Osteocyte (in vitro differentiated cells): ENCODE measurements around the gene NBPF6. TPM values are rescaled to one million over a fixed set of nuclear protein-coding genes. Genes with fewer than 3 reads are reported as not detected.
"Not testable (repeated sequence)": the region's sequence is repeated elsewhere in the genome, so short reads cannot be mapped to it uniquely, and the experiment has no call there.

Experiments
- DNase-seq: peaks from one replicate; pipeline ENCODE4 v3.0.0; 2021; ENCODE audit warnings: mixed read lengths; ENCODE audit not compliant: unreplicated experiment; ENCODE audit errors: extremely low spot score
- H3K27ac Mint-ChIP-seq: one replicate; pipeline ENCODE4 v1.8.0; 2021; ENCODE audit warnings: mild to moderate bottlenecking, mixed read lengths; ENCODE audit not compliant: unreplicated experiment
- H3K27me3 Mint-ChIP-seq: one replicate; pipeline ENCODE4 v1.8.0; 2021; ENCODE audit warnings: mixed read lengths; ENCODE audit not compliant: unreplicated experiment
- H3K36me3 Mint-ChIP-seq: one replicate; pipeline ENCODE4 v1.8.0; 2021; ENCODE audit warnings: mixed read lengths; ENCODE audit not compliant: unreplicated experiment
- H3K4me1 Mint-ChIP-seq: one replicate; pipeline ENCODE4 v1.8.0; 2021; ENCODE audit warnings: mixed read lengths; ENCODE audit not compliant: unreplicated experiment
- H3K4me3 Mint-ChIP-seq: one replicate; pipeline ENCODE4 v1.8.0; 2021; ENCODE audit warnings: mild to moderate bottlenecking, moderate library complexity, mixed read lengths; ENCODE audit not compliant: unreplicated experiment
- H3K9me3 Mint-ChIP-seq: one replicate; pipeline ENCODE4 v1.8.0; 2021; ENCODE audit warnings: mixed read lengths; ENCODE audit not compliant: unreplicated experiment
- long read RNA-seq: library from polyadenylated mRNA; unstranded; transcript quantifications from one replicate; pipeline ENCODE4 v2.0.0, GENCODE V29; 2021
- total RNA-seq: library from RNA; stranded (reverse); gene quantifications from 2 replicates; pipeline ENCODE4 v1.2.1, GENCODE V29; 2021

The NBPF6 gene, protein sequence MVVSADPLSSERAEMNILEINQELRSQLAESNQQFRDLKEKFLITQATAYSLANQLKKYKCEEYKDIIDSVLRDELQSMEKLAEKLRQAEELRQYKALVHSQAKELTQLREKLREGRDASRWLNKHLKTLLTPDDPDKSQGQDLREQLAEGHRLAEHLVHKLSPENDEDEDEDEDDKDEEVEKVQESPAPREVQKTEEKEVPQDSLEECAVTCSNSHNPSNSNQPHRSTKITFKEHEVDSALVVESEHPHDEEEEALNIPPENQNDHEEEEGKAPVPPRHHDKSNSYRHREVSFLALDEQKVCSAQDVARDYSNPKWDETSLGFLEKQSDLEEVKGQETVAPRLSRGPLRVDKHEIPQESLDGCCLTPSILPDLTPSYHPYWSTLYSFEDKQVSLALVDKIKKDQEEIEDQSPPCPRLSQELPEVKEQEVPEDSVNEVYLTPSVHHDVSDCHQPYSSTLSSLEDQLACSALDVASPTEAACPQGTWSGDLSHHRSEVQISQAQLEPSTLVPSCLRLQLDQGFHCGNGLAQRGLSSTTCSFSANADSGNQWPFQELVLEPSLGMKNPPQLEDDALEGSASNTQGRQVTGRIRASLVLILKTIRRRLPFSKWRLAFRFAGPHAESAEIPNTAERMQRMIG
- not detected in 2 replicates for total RNA-seq
- long read RNA-seq: 0 reads

DNA sequence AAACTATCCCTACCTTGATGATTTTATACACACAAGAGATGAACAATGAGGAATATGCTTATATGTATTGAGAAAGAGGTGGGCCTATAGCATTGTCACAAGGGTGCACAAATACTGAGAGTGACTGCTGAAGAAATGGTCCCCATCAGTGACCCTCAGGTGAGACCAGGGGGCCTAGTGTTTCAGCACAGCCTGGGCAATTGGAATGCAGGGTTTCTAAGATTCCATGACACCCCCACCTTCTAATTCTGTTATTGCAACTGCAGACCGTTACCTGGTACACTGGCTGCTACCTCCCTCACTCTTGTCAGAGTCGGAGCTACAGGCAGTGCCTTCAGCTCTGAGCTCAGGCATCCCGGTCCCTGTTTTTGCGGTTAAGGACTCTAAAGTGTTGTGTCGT, at the start of gene NBPF6:
TSS of gene NBPF6 (plus strand) at position 301 of the 400 bp plus-strand sequence. CDS start 259 bp downstream, outside the sequence.
- H3K9me3 Mint-ChIP-seq, H3K27me3 Mint-ChIP-seq, H3K27ac Mint-ChIP-seq, H3K4me3 Mint-ChIP-seq, H3K36me3 Mint-ChIP-seq, DNase-seq, H3K4me1 Mint-ChIP-seq: not testable (repeated sequence)

DNA sequence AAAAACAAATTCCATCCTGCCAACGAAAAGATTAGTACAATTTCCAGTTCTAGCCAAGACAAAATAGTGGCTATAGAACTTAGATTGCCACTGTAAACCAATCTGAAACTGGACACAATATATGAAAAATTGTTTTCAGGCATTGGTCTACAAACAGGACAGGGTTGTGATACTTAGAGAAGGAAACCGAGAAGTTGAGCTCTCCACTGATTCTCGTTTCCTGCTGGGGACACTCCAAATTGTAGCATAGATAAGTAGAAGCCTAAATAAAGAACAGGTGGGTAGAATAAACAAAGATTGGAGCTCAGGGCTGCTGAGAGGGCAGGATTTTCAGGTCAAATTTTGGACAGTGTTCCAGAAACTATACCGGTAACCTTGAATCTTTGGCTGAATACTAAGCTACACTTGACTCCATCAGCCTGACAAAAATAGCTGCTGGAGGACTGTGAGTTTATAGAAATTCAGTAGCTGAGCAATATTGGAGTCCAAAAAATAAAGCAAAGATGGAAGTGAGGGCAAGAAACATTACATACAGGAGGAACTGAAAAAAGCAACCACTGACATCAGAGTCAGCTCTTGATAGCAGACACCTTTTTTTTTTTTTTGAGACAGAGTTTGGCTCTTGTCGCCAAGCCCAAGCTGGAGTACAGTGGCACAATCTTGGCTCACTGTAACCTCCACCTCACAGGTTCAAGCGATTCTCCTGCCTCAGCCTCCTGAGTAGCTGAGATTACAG, 38.9 kb upstream of the NBPF6 start:
- not testable (repeated sequence) for H3K4me3 Mint-ChIP-seq, DNase-seq, H3K27ac Mint-ChIP-seq, H3K9me3 Mint-ChIP-seq, H3K36me3 Mint-ChIP-seq, H3K27me3 Mint-ChIP-seq, H3K4me1 Mint-ChIP-seq

DNA sequence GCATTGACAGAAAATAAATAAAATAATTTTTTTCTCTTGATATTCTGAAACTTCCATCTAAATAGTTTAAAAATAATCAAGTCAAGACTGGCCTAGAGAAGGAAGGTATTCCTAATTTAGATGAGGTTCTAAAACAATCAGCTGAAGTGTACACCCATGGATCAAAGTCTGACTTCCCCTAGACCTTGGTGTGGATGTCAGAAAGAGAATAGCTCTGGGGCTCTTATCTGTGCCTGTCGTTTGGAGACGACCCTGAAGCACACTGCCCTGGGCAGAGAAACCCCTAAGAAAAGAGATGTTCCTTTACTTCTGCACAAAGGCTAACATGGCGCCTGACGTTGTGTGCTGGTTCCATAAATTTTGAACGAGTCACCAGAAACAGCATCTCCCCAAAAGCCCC, 30.0 kb upstream of the NBPF6 start:
- not testable (repeated sequence) for H3K36me3 Mint-ChIP-seq, H3K4me3 Mint-ChIP-seq, DNase-seq, H3K4me1 Mint-ChIP-seq, H3K9me3 Mint-ChIP-seq, H3K27ac Mint-ChIP-seq, H3K27me3 Mint-ChIP-seq

DNA sequence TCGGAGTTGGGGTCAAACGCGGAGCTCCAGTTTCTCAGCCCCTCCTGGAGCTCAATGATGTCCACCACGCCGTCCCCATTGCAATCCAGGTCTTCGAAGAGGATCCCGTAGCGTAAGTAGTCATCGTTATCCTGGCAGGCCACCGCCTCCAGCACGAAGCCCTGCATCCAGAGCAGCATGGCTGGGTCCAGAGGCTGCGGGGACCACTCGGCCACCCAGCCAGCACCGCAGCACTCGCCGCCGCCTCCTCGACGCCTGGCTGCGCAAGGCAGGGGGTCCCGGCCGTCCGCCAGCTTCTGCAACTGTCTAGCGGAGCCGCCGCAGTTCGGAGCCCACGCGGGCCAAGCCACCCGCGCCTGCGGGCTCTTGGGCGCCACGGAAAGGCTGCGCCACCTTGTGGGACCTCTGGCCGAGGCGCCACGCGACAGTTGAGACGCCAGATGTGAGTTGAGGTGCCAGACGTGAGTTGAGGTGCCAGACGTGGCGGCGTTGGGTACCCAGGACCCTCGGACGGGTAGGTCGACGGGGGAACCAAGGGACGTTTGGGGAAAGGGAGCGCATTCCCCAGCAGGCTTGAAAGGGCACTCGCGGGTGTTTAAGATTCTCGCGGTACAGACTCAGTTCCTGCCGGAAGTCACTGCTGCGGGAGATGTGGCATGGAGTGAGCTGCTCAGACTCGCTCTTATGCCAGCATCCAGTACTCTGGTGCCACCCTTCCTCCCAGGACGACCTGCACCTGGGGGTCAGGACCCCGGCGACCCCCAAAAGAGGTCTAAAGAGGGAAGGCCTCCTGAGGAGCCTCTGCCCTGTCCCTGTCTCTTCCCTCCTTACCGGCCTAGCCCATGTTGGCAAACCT, 28.9 kb upstream of the NBPF6 start:
- not testable (repeated sequence) for H3K27ac Mint-ChIP-seq, H3K4me1 Mint-ChIP-seq, H3K4me3 Mint-ChIP-seq, H3K36me3 Mint-ChIP-seq, H3K9me3 Mint-ChIP-seq, H3K27me3 Mint-ChIP-seq, DNase-seq

DNA sequence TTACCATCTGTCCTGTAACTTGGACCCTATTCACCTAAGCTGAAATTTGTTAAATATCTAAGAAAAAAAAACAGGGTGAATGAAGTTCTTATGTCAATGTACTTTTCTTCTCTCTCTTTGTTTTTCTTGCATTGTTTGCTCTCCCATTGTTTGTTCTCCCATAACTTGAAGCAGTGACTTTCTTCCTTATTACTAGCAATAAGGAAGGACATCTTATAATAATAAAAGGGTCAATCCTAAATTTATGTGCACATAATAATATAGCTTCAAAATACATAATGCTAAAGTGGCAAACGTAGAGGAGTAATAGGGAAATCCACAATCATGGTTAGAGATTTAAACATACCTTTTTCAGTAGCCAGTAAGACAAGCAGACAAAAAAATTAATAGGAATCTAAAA, 23.3 kb upstream of the NBPF6 start:
- H3K9me3 Mint-ChIP-seq, H3K27me3 Mint-ChIP-seq, H3K27ac Mint-ChIP-seq, DNase-seq, H3K4me1 Mint-ChIP-seq, H3K4me3 Mint-ChIP-seq, H3K36me3 Mint-ChIP-seq: not testable (repeated sequence)

DNA sequence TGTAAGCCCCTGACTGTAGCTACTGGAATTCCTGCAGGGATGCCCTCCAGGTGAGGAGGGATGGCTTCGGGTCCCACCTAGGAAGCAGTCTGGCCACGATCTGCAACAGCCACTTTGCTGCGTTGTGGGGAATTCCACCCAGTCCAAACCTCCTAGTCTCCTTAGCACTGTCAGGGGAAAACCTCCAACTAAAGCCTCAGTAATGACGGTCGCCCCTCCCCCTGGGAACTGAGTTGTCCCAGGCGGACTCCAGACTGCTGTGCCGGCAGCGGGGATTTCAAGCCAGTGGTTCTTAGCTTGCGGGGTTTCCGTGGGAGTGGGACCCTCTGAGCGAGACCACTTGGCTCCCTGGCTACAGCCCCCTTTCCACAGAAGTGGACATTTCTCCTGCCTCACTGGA, 18.1 kb upstream of the NBPF6 start:
- H3K9me3 Mint-ChIP-seq, H3K4me1 Mint-ChIP-seq, DNase-seq, H3K36me3 Mint-ChIP-seq, H3K27ac Mint-ChIP-seq, H3K4me3 Mint-ChIP-seq, H3K27me3 Mint-ChIP-seq: not testable (repeated sequence)

DNA sequence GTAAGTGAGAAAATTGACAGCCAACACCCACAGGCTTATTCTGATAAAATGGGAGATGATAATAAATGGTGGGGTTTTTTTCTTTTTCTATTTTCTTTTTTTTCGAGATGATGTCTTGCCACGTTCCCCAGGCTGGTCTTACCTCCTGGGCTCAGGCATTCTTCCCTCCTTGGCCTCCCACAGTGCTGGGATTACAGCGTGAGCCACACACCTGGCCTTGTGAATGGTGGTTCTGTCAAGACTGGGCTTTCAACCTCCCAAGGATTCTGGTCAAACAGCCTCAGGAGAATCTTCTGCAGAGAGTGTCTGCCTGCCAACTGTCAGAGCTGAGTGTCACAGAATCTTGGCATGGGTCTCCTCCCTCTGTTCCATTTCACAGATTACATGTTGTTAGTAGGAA, 16.7 kb upstream of the NBPF6 start:
- DNase-seq, H3K4me1 Mint-ChIP-seq, H3K9me3 Mint-ChIP-seq, H3K27me3 Mint-ChIP-seq, H3K36me3 Mint-ChIP-seq, H3K27ac Mint-ChIP-seq, H3K4me3 Mint-ChIP-seq: not testable (repeated sequence)

DNA sequence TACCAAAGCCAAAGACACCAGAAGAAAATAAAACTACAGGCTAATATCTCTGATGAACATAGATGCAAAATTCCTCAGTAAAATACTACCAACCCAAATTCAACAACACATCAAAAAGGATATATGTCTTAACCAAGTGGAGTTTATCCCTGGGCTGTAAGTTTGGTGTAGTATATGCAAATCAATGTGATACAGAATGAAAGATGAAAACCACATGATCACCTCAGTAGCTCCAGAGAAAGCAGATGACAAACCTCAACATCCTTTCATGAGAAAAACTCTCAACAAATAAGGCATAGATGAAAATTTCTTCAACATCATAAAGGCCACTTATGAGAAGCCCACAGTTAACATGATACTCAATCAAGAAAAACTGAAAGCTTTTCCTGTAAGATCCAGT, 11.6 kb upstream of the NBPF6 start:
- DNase-seq, H3K27ac Mint-ChIP-seq, H3K9me3 Mint-ChIP-seq, H3K27me3 Mint-ChIP-seq, H3K36me3 Mint-ChIP-seq, H3K4me1 Mint-ChIP-seq, H3K4me3 Mint-ChIP-seq: not testable (repeated sequence)

DNA sequence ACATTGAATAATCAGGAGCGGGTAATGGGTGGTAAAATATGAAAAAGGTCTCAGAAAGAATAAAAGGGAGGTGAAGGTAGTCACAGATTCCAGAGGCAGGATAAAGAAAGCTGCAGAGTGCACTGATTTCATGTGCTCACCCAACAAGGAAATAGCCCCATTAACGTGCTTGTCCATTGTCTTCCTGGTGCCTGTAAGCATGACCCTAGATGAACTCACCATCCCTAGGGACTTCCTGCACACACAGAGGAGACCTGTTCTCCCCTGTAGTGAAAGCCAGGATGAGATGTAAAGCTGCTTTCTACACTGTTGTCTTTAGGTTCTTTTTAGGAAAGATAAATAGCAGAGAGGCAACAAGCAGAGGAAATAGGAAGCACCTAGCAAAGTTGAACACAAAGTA, 4.4 kb downstream of the NBPF6 start:
- DNase-seq, H3K9me3 Mint-ChIP-seq: not testable (repeated sequence)

DNA sequence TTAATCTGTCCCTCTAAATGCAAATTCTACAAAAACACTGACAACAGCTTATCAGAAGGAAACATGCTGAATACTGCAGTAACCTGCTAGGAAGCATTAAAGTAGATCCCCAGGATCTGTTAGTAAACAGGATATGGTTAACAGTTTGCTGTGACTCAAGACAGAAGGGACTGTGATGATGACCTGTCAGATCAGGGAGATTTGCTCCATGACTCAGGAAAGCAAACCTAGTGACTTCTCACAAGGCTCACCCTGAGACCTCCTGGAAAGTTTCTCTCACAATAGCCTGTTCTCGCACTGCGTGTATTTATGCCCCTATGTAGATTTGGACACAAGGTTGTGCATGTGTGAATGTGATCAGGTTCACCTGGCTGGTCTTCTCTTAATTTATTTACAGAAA, 8.5 kb downstream of the NBPF6 start:
- DNase-seq, H3K27ac Mint-ChIP-seq, H3K4me1 Mint-ChIP-seq, H3K27me3 Mint-ChIP-seq, H3K4me3 Mint-ChIP-seq, H3K9me3 Mint-ChIP-seq, H3K36me3 Mint-ChIP-seq: not testable (repeated sequence)

More for the DNA sequence above, 4.4 kb downstream of the NBPF6 start:
- H3K4me1 Mint-ChIP-seq, H3K27ac Mint-ChIP-seq, H3K27me3 Mint-ChIP-seq, H3K36me3 Mint-ChIP-seq, H3K4me3 Mint-ChIP-seq: not testable (repeated sequence)

DNA sequence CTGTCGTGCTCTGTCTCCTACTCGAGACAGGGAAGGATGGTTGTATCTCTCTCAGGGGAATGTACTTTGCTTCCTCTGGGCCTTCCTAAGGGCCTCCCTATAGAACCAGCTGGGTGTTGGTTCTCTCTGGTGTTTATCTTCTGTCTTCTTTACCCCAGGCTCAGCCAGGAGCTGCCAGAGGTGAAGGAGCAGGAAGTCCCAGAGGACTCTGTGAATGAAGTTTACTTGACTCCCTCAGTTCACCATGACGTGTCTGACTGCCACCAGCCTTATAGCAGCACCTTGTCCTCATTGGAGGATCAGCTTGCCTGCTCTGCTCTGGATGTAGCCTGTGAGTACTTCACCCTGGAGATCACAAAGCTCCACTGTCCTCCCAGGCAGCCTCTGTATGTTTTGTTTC, 11.6 kb downstream of the NBPF6 start:
- not testable (repeated sequence) for H3K9me3 Mint-ChIP-seq, H3K27me3 Mint-ChIP-seq, H3K27ac Mint-ChIP-seq, H3K4me3 Mint-ChIP-seq, H3K36me3 Mint-ChIP-seq, DNase-seq, H3K4me1 Mint-ChIP-seq
